Adrenal gland (tissue), 12 donors: Measurements from ENCODE around the gene CLCA4. TPM values are rescaled to one million over a fixed set of nuclear protein-coding genes. Genes with fewer than 3 reads are reported as not detected.

Source experiments
- DNase-seq, 7 donors: peaks; one replicate each; pipeline ENCODE4 v3.0.0-alpha.2; 2019 to 2020
- H3K27ac ChIP-seq, 5 donors: fragments of 200-600 bp; sonication (generic) in 4 of 5; 1 replicate in 3 of 5; 2 replicates in 2 of 5; pipeline versions ENCODE4 v1.5.1 to v1.8.0; 2016 to 2020; ENCODE audit warnings: mild to moderate bottlenecking in 1 of 5
- H3K27me3 ChIP-seq: fragments of 200-600 bp; 2 replicates; pipeline ENCODE4 v1.8.0; 2021
- H3K36me3 ChIP-seq, 2 donors: fragments of 200-600 bp; replicated peaks in 1 of 2; 1 replicate in 1 of 2; 2 replicates in 1 of 2; pipeline versions ENCODE4 v1.5.1 to v1.8.0; 2018 to 2022
- H3K4me1 ChIP-seq, 2 donors: fragments of 200-600 bp; replicated peaks in 1 of 2; 1 replicate in 1 of 2; 2 replicates in 1 of 2; pipeline versions ENCODE4 v1.5.1 to v1.8.0; 2018 to 2021
- H3K4me3 ChIP-seq, 4 donors: fragments of 200-600 bp; sonication (generic) in 3 of 4; one replicate each; pipeline ENCODE4 v1.5.1; 2016 to 2018
- H3K9me3 ChIP-seq, 3 donors: fragments of 200-600 bp; sonication (generic) in 1 of 3; replicated peaks in 1 of 3; 1 replicate in 2 of 3; 2 replicates in 1 of 3; pipeline versions ENCODE4 v1.5.1 to v1.8.0; 2016 to 2021
- POLR2A ChIP-seq, 2 donors: fragments of 450-650 bp; IDR thresholded peaks; one replicate each; pipeline ENCODE4 v1.6.1; 2017; ENCODE audit warnings: antibody characterized with exemption in 2 of 2, mild to moderate bottlenecking in 2 of 2, moderate library complexity in 1 of 2
- WGBS, 4 donors: extraction: QIAGEN DNeasy Blood & Tissue Kit in 2 of 4; methylation state at CpG; one replicate each; pipeline versions ENCODE4 v1.1.5 to v1.1.7; 2013 to 2017; 5-methylcytosine and 5-hydroxymethylcytosine counted together
- intact Hi-C, 2 donors: fragments of 100-400 bp; cut with DNase I; formaldehyde crosslinking; loops; one replicate each; pipeline versions ENCODE4 v1.14.1 to v1.15.0; 2022 to 2023
- polyA plus RNA-seq, 3 donors: library from polyadenylated mRNA; stranded (reverse); fragments of 200-250 nt in 2 of 3; fragments of 350-450 nt in 1 of 3; fragmentation: Illumina TruSeq in 1 of 3; extraction: RNeasy Lipid Tissue Mini Kit (QIAGEN cat#74804) in 1 of 3; gene quantifications; one replicate each; pipeline ENCODE4 v1.2.3, GENCODE V29; 2013 to 2014
- total RNA-seq, 9 donors: library from RNA; depleted of rRNA in 4 of 9; stranded (reverse); fragments of >200 nt in 4 of 9; fragments of 120-200 nt in 1 of 9; fragmentation: NEBNext Ultra II Directional in 1 of 9; extraction: Animal tissue kit (Norgen Biotek cat#: 25700) in 1 of 9; gene quantifications; one replicate each; pipeline versions ENCODE4 v1.1.0 to v1.2.4, GENCODE V29; 2013 to 2023
- TF ChIP-seq, protein P1 (sequence below), 6 experiments: fragments of 450-650 bp in 4 of 6; fragments of 200-600 bp in 2 of 6; sonication (generic) in 1 of 6; IDR thresholded peaks; 1 replicate in 5 of 6; 2 replicates in 1 of 6; pipeline versions ENCODE4 v1.5.1 to v1.8.0; 2016 to 2021; ENCODE audit warnings: antibody characterized with exemption in 6 of 6, mild to moderate bottlenecking in 2 of 6, moderate library complexity in 1 of 6
- donor health status: healthy with polysubstance abuse.
- donor health status: Bipolar disorder and iron deficiency.
- donor health status: DM: yes; HTN: yes; CAD: no.
- donor health status: DM: no; HTN: no; CAD: no.
- donor health status: DM: no; HTN: no; CAD: no.
- donor health status: DM: yes; HTN: yes; CAD: no.

Gene CLCA4
- total and polyA plus RNA-seq, 12 donors = 0.07 to 0.24 (median 0.20) TPM; not detected in 9

DNA sequence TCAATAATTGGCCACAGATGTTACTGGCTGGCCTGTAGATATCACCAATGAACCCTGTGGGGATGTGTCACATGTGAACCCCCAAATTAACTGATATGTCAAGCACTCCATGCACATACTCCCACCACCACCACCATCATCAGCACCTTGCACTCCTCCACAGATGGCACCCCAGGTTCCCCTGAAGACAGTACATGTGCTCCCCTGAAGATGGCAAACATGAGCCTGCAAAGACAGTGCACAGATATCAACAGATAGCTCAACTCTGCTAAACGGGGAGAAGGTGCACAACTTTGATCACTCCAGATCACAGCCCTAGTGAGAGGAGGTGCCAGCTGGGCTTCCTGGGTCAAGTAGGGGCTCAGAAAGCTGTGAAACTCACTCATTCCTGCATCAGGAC, 74.4 kb downstream of the CLCA4 start:
- WGBS, 4 donors = 0 to 39% (median 32%) methylated on average over 1 of the region's 1 CpG
- no peaks in the 10 kb centered on the region for H3K4me1 ChIP-seq
- TF ChIP-seq POLR2A (IDR thresholded peaks at IDR 0.05) = no peak
- TF ChIP-seq, protein P1, sequence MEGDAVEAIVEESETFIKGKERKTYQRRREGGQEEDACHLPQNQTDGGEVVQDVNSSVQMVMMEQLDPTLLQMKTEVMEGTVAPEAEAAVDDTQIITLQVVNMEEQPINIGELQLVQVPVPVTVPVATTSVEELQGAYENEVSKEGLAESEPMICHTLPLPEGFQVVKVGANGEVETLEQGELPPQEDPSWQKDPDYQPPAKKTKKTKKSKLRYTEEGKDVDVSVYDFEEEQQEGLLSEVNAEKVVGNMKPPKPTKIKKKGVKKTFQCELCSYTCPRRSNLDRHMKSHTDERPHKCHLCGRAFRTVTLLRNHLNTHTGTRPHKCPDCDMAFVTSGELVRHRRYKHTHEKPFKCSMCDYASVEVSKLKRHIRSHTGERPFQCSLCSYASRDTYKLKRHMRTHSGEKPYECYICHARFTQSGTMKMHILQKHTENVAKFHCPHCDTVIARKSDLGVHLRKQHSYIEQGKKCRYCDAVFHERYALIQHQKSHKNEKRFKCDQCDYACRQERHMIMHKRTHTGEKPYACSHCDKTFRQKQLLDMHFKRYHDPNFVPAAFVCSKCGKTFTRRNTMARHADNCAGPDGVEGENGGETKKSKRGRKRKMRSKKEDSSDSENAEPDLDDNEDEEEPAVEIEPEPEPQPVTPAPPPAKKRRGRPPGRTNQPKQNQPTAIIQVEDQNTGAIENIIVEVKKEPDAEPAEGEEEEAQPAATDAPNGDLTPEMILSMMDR (IDR thresholded peaks at IDR 0.05) = no peak
- no peaks in the 10 kb centered on the region for H3K9me3 ChIP-seq
- H3K4me3 ChIP-seq = no peak overlapping the region
- no peaks in the 10 kb centered on the region for H3K27me3 ChIP-seq
- H3K27ac ChIP-seq = no peak overlapping the region
- intact Hi-C loops = no loop called here
- no peaks in the 10 kb centered on the region for H3K36me3 ChIP-seq
- DNase-seq = no peak

Other genes with a start within 250 kb of the CLCA4 start
- 100 to 1,000 TPM in 1 of 9 donors, 10 to 100 TPM in 8; 10.2 to 117 (median 33.0) TPM for gene ODF2L, start 150.8 kb upstream of the CLCA4 start, total RNA-seq
- gene ODF2L, start 150.8 kb upstream of the CLCA4 start, polyA plus RNA-seq = 100 to 1,000 TPM in 1 of 3 donors, 10 to 100 TPM in 2; 32.7 to 277 (median 81.9) TPM
- 1 to 10 TPM in 1 of 9 donors, under 1 TPM in 6, not detected in 2; 0.11 to 1.1 (median 0.28) TPM for gene CLCA2, start 122.9 kb upstream of the CLCA4 start, total RNA-seq
- gene CLCA2, start 122.9 kb upstream of the CLCA4 start, polyA plus RNA-seq = under 1 TPM; 0.13 to 0.35 (median 0.16) TPM
- gene CLCA1, start 78.2 kb upstream of the CLCA4 start, total RNA-seq = under 1 TPM in 3 of 9 donors, not detected in 6; 0.14 to 0.22 (median 0.15) TPM
- gene CLCA1, start 78.2 kb upstream of the CLCA4 start, polyA plus RNA-seq = under 1 TPM in 1 of 3 donors, not detected in 2; 0.08 TPM
- gene SH3GLB1, start 157.5 kb downstream of the CLCA4 start, total RNA-seq = 100 to 1,000 TPM in 1 of 9 donors, 10 to 100 TPM in 8; 36.7 to 105 (median 55.2) TPM
- gene SH3GLB1, start 157.5 kb downstream of the CLCA4 start, polyA plus RNA-seq = 10 to 100 TPM; 22.5 to 99.3 (median 22.5) TPM